ENCODE results near the gene COL20A1. TPM values are rescaled to one million over a fixed set of nuclear protein-coding genes. Genes with fewer than 3 reads are reported as not detected.

The COL20A1 gene
- total and polyA plus RNA-seq, 2 of the 13 experiments (the other 11 are each of a cell fraction or from before 2014, with no cell fraction given): not detected

- TF ChIP-seq, protein P1, sequence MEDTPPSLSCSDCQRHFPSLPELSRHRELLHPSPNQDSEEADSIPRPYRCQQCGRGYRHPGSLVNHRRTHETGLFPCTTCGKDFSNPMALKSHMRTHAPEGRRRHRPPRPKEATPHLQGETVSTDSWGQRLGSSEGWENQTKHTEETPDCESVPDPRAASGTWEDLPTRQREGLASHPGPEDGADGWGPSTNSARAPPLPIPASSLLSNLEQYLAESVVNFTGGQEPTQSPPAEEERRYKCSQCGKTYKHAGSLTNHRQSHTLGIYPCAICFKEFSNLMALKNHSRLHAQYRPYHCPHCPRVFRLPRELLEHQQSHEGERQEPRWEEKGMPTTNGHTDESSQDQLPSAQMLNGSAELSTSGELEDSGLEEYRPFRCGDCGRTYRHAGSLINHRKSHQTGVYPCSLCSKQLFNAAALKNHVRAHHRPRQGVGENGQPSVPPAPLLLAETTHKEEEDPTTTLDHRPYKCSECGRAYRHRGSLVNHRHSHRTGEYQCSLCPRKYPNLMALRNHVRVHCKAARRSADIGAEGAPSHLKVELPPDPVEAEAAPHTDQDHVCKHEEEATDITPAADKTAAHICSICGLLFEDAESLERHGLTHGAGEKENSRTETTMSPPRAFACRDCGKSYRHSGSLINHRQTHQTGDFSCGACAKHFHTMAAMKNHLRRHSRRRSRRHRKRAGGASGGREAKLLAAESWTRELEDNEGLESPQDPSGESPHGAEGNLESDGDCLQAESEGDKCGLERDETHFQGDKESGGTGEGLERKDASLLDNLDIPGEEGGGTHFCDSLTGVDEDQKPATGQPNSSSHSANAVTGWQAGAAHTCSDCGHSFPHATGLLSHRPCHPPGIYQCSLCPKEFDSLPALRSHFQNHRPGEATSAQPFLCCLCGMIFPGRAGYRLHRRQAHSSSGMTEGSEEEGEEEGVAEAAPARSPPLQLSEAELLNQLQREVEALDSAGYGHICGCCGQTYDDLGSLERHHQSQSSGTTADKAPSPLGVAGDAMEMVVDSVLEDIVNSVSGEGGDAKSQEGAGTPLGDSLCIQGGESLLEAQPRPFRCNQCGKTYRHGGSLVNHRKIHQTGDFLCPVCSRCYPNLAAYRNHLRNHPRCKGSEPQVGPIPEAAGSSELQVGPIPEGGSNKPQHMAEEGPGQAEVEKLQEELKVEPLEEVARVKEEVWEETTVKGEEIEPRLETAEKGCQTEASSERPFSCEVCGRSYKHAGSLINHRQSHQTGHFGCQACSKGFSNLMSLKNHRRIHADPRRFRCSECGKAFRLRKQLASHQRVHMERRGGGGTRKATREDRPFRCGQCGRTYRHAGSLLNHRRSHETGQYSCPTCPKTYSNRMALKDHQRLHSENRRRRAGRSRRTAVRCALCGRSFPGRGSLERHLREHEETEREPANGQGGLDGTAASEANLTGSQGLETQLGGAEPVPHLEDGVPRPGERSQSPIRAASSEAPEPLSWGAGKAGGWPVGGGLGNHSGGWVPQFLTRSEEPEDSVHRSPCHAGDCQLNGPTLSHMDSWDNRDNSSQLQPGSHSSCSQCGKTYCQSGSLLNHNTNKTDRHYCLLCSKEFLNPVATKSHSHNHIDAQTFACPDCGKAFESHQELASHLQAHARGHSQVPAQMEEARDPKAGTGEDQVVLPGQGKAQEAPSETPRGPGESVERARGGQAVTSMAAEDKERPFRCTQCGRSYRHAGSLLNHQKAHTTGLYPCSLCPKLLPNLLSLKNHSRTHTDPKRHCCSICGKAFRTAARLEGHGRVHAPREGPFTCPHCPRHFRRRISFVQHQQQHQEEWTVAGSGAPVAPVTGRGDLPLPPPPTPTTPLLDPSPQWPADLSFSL (CRISPR knock-in tag; IDR thresholded peaks at IDR 0.05): no peak
- peak; percentile 61; the same call in 1 of the 2 replicates for TF ChIP-seq MED13 (CRISPR knock-in tag; IDR thresholded peaks at IDR 0.05)
- no peak for TF ChIP-seq ATM (IDR thresholded peaks at IDR 0.05; ENCODE audit: borderline replicate concordance)
- TF ChIP-seq FOXJ3 (CRISPR knock-in tag; IDR thresholded peaks at IDR 0.05; ENCODE audit: borderline replicate concordance): no peak
- TF ChIP-seq JDP2 (CRISPR knock-in tag; IDR thresholded peaks at IDR 0.05; ENCODE audit: borderline replicate concordance): no peak
- no peak for TF ChIP-seq SYNCRIP (IDR thresholded peaks at IDR 0.05; ENCODE audit: insufficient read depth, low read depth, low read length)
- TF ChIP-seq ZNF549 (CRISPR knock-in tag; IDR thresholded peaks at IDR 0.05): 0 out of 2 replicates have a peak, but pooled peaks have one; percentile 26
- TF ChIP-seq ZNF569 (CRISPR knock-in tag; IDR thresholded peaks at IDR 0.05; ENCODE audit: borderline replicate concordance): no peak
- no peak for TF ChIP-seq MBNL3 (CRISPR knock-in tag; conservative IDR thresholded peaks at IDR 0.05)
- TF ChIP-seq, protein P2, sequence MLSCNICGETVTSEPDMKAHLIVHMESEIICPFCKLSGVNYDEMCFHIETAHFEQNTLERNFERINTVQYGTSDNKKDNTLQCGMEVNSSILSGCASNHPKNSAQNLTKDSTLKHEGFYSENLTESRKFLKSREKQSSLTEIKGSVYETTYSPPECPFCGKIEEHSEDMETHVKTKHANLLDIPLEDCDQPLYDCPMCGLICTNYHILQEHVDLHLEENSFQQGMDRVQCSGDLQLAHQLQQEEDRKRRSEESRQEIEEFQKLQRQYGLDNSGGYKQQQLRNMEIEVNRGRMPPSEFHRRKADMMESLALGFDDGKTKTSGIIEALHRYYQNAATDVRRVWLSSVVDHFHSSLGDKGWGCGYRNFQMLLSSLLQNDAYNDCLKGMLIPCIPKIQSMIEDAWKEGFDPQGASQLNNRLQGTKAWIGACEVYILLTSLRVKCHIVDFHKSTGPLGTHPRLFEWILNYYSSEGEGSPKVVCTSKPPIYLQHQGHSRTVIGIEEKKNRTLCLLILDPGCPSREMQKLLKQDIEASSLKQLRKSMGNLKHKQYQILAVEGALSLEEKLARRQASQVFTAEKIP (CRISPR knock-in tag; IDR thresholded peaks at IDR 0.05; ENCODE audit: borderline replicate concordance): no peak
- no peak for TF ChIP-seq CEBPG (CRISPR knock-in tag; IDR thresholded peaks at IDR 0.05)
- no peak; the same call in 1 of the 2 replicates for TF ChIP-seq USF2 (IDR thresholded peaks at IDR 0.05; ENCODE audit: low read depth, low read length)
- no peak for TF ChIP-seq USF2 (CRISPR knock-in tag; IDR thresholded peaks at IDR 0.05; ENCODE audit: borderline replicate concordance)
- TF ChIP-seq SRSF4 (IDR thresholded peaks at IDR 0.05; ENCODE audit: low read depth, low read length, poor library complexity, severe bottlenecking): no peak
- TF ChIP-seq ZZZ3 (CRISPR knock-in tag; IDR thresholded peaks at IDR 0.05; ENCODE audit: borderline replicate concordance): 0 out of 2 replicates have a peak, but pooled peaks have one; percentile 26
- no peak for TF ChIP-seq ZMYM2 (CRISPR knock-in tag; IDR thresholded peaks at IDR 0.05)
Measured at GRCh38 chr20:63290677-63291472, 2.1 kb upstream of the COL20A1 start (continued).
